ENCODE results near the gene SOCS3.
A peak's percentile ranks its signal among the peaks of the same experiment; 100 is the strongest.

SOCS3 gene

GRCh38 chr17:78376161-78376560 lies 16.3 kb upstream of the SOCS3 start (continued):
- no peak for TF ChIP-seq ZNF626 (tag by site-specific recombination; IDR thresholded peaks at IDR 0.05)

- no peaks in the 10 kb centered on the region for H3K4me1 ChIP-seq (ENCODE audit: control insufficient read depth, insufficient read depth, low read length)
- no peaks in the 10 kb centered on the region for H3K9me3 ChIP-seq (ENCODE audit: control insufficient read depth, insufficient read depth, low read depth, low read length)
- no peak for TF ChIP-seq ZNF514 (tag by site-specific recombination; IDR thresholded peaks at IDR 0.05)
- 0 out of 2 replicates have a peak, but pooled peaks have one; percentile 18 for TF ChIP-seq SCRT2 (tag by site-specific recombination; IDR thresholded peaks at IDR 0.05)
- ChIA-PET CTCF (interaction anchor here (0.6 to 6.7 kb wide), 4 partner anchors 13 to 78 kb away, joined by 3 to 53 read pairs (median 10); partner anchors contain the start of gene SOCS3), POLR2A (interaction anchor here (1.5 kb wide), 1 partner anchor 15 kb away, joined by 5 read pairs; no protein-coding TSS in a partner anchor)
- peaks cover 0 to 3% of the 10 kb centered on the region in 2 experiments; a peak in 1 of 3 replicates for H3K36me3 ChIP-seq (ENCODE audit: control insufficient read depth in 2 of 2, insufficient read depth in 1 of 2, low read length in 2 of 2)
- H3K4me3 ChIP-seq (ENCODE audit: low read depth, low read length), result no peak overlapping the region
- H3K27ac ChIP-seq (ENCODE audit: extremely low read depth, low read depth, low read length), result no peak overlapping the region
These were observed 15.7 kb upstream of the SOCS3 start for GRCh38 chr17:78375401-78376151.

- Histone ChIP-seq H3K4me1 (ENCODE audit: control insufficient read depth, insufficient read depth, low read length) (no peaks in the 10 kb centered on the region), H3K27ac (ENCODE audit: extremely low read depth, low read depth, low read length) (no peak overlapping the region), H3K9me3 (ENCODE audit: control insufficient read depth, insufficient read depth, low read depth, low read length) (no peaks in the 10 kb centered on the region), H3K36me3 (ENCODE audit: control insufficient read depth in 2 of 2, insufficient read depth in 1 of 2, low read length in 2 of 2) (peaks cover 0 to under 1% of the 10 kb centered on the region in 2 experiments; a peak in 1 of 3 replicates), H3K4me3 (ENCODE audit: low read depth, low read length) (no peak overlapping the region)
- POLR2A ChIA-PET, result interaction anchor here (0.6 kb wide), 1 partner anchor 26 kb away, joined by 3 read pairs; no protein-coding TSS in a partner anchor
- CTCF ChIA-PET, result interaction anchor here (1.2 to 6.7 kb wide), 3 partner anchors 12 to 77 kb away, joined by 3 to 53 read pairs (median 4); no protein-coding TSS in a partner anchor
- TF ChIP-seq ZNF555 (tag by site-specific recombination; conservative IDR thresholded peaks at IDR 0.05) (no peak), ZNF311 (tag by site-specific recombination; IDR thresholded peaks at IDR 0.05; ENCODE audit: borderline replicate concordance) (no peak), MZF1 (tag by site-specific recombination; IDR thresholded peaks at IDR 0.05; ENCODE audit: borderline replicate concordance) (no peak), ZNF513 (tag by site-specific recombination; IDR thresholded peaks at IDR 0.05) (no peak), ZFP69B (tag by site-specific recombination; IDR thresholded peaks at IDR 0.05) (no peak), ZNF639 (tag by site-specific recombination; IDR thresholded peaks at IDR 0.05) (no peak), ZNF707 (tag by site-specific recombination; IDR thresholded peaks at IDR 0.05) (no peak)
These were observed 14.9 kb upstream of the SOCS3 start for GRCh38 chr17:78374631-78375274.

- Histone ChIP-seq H3K36me3 (ENCODE audit: control insufficient read depth in 2 of 2, insufficient read depth in 1 of 2, low read length in 2 of 2) (no peaks in the 10 kb centered on the region), H3K9me3 (ENCODE audit: control insufficient read depth, insufficient read depth, low read depth, low read length) (no peaks in the 10 kb centered on the region), H3K4me3 (ENCODE audit: low read depth, low read length) (no peak overlapping the region), H3K4me1 (ENCODE audit: control insufficient read depth, insufficient read depth, low read length) (no peaks in the 10 kb centered on the region), H3K27ac (ENCODE audit: extremely low read depth, low read depth, low read length) (no peak overlapping the region)
- CTCF ChIA-PET, result interaction anchor here (1.2 to 6.7 kb wide), 2 partner anchors 11 to 58 kb away, joined by 3 to 53 read pairs; no protein-coding TSS in a partner anchor
- POLR2A ChIA-PET, result interaction anchor here (0.6 kb wide), 1 partner anchor 26 kb away, joined by 3 read pairs; no protein-coding TSS in a partner anchor
- TF ChIP-seq ZNF239 (tag by site-specific recombination; IDR thresholded peaks at IDR 0.05) (no peak), ZNF530 (tag by site-specific recombination; IDR thresholded peaks at IDR 0.05; ENCODE audit: low read depth) (no peak), ZNF560 (tag by site-specific recombination; IDR thresholded peaks at IDR 0.05; ENCODE audit: borderline replicate concordance) (no peak), ZNF768 (tag by site-specific recombination; IDR thresholded peaks at IDR 0.05) (no peak), ZNF473 (tag by site-specific recombination; IDR thresholded peaks at IDR 0.05) (no peak), ZNF488 (tag by site-specific recombination; IDR thresholded peaks at IDR 0.05) (no peak), ZBTB44 (tag by site-specific recombination; IDR thresholded peaks at IDR 0.05) (no peak), ZBTB48 (tag by site-specific recombination; IDR thresholded peaks at IDR 0.05) (no peak), ZBTB10 (tag by site-specific recombination; IDR thresholded peaks at IDR 0.05) (no peak)
These were observed 14.3 kb upstream of the SOCS3 start for GRCh38 chr17:78374189-78374588.
